MM.1S (cell line): ENCODE results near the gene NDRG4.

Experiments used
- CTCF ChIP-seq: fragments of 300-600 bp; sonication (generic); IDR thresholded peaks from 2 replicates; pipeline ENCODE4 v1.5.1; 2016; ENCODE audit warnings: antibody characterized with exemption, low read length, mixed read lengths
- EZH2 ChIP-seq: fragments of 300-600 bp; sonication (generic); optimal IDR thresholded peaks from 2 replicates; pipeline ENCODE3; 2017; ENCODE audit warnings: low read depth, mild to moderate bottlenecking, antibody characterized with exemption, low read length, mixed read lengths
- EZH2phosphoT487 ChIP-seq: fragments of 300-600 bp; sonication (generic); IDR thresholded peaks from 2 replicates; pipeline ENCODE4 v1.6.1; 2018; ENCODE audit warnings: antibody characterized with exemption, low read length

- TF ChIP-seq CTCF (no peak), EZH2 (no peak), EZH2phosphoT487 (no peak)
Observed at GRCh38 chr16:58472827-58473226, 27.1 kb upstream of the NDRG4 start.
